DOHH2 (cell line): ENCODE data around the gene PIH1D2.

Experiments
- CTCF ChIP-seq: fragments of 200-600 bp; sonication (generic); IDR thresholded peaks from one replicate; pipeline ENCODE4 v1.5.1; 2014; ENCODE audit warnings: antibody characterized with exemption, mild to moderate bottlenecking, low read depth, low read length; ENCODE audit not compliant: poor library complexity, severe bottlenecking
- EZH2phosphoT487 ChIP-seq: fragments of 200-600 bp; sonication (generic); IDR thresholded peaks from 2 replicates; pipeline ENCODE4 v1.6.1; 2017; ENCODE audit warnings: borderline replicate concordance, mild to moderate bottlenecking, antibody characterized with exemption, low read length, moderate library complexity, mixed read lengths

DNA sequence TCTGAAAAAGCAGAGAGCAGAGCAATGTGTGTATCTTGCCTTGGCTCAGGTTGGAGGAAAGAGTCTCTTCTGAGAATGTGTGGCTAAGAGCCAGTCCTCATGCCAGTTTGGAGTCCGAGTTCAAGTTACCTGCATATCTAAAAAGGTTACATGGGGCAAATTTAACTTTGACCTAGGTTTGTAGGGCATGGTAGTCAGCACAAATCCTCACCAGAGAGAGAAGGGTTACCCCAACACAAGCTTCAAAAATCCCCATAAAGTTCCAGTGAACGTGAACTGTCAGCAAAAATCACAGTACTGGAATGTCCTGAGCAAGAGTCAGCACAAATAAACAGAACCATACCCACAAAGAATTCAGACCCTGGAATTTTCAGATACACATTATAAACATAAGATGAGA lies 26.6 kb upstream of the PIH1D2 start:
- TF ChIP-seq CTCF (no peak), EZH2phosphoT487 (no peak)
